GM19452 (cell line): ENCODE results near the gene HSD17B2.
A peak's percentile ranks its signal among the peaks of the same experiment; 100 is the strongest.
"Not testable (repeated sequence)": the region's sequence is repeated elsewhere in the genome, so short reads cannot be mapped to it uniquely, and the experiment has no call there.

Experiments
- ATAC-seq: cut with Tn5 transposase; IDR thresholded peaks from one replicate; pipeline ENCODE4 v1.9.1; 2021; ENCODE audit not compliant: unreplicated experiment

The HSD17B2 gene

DNA sequence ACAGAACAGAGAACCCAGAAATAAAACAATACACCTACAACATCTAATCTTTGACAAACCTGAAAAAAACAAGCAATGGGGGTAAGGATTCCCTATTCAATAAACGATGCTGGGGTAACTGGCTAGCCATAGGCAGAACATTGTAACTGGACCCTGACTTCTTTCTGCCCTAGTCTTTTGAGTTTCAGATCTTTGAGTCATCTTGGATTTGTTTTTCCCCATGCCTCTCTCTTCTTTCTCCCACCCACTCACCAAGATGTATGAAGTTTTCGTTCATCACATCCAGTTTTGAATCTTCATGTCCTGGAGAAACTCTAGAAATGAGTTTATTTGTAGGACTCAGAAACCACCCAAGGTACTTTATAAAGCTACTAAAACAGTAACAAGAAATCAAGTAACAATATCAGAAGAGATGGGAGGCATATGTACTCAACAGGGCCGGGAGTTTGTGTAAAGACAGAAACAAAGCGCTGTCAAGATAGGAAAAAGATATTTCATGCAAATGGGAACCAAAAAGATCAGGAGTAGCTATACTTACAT is 39.0 kb downstream of the HSD17B2 start:
- ATAC-seq = no peak

- no peak for ATAC-seq
Measured at GRCh38 chr16:82078125-82078524, 43.1 kb downstream of the HSD17B2 start.

DNA sequence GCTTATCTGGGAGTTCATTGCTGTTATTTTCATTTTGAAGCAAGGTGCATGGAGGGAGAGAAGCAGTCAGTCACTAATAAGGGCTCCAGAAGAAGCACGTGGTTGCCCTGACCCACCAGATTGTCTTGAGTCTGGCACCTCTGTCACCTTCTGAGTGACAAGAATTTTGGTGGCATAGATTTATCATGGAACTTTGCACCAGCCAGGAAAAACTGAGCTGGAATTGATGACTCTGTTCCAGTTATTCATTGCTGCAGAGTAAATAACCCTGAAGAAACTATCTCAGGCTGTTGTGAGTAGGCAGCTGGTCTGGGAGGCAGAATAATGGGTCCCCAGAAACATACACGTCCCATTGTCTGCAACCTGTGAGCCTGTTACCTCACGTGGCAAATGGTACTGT is 44.8 kb downstream of the HSD17B2 start:
- no peak for ATAC-seq

GRCh38 chr16:82081264-82081663 is 46.2 kb downstream of the HSD17B2 start:
- ATAC-seq = no peak

DNA sequence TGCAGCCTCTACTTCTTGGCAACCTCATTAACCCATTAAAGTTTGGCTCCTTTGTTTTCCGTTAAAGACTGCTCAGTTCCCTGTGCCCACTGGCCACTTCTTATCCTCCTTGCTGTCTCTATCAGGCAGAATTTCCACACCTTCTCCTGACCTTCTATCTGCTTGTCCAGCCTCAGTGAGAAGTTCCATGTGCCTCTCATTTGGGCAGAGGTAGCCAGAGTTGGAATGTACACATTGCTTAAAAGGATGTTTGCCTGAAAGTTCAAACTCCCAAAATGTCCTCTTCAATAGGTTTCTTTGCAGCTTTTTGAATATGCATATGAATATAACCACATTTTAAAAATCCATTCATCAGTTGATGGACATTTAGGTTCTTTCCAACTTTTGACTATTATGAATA is 47.0 kb downstream of the HSD17B2 start:
- ATAC-seq = no peak

DNA sequence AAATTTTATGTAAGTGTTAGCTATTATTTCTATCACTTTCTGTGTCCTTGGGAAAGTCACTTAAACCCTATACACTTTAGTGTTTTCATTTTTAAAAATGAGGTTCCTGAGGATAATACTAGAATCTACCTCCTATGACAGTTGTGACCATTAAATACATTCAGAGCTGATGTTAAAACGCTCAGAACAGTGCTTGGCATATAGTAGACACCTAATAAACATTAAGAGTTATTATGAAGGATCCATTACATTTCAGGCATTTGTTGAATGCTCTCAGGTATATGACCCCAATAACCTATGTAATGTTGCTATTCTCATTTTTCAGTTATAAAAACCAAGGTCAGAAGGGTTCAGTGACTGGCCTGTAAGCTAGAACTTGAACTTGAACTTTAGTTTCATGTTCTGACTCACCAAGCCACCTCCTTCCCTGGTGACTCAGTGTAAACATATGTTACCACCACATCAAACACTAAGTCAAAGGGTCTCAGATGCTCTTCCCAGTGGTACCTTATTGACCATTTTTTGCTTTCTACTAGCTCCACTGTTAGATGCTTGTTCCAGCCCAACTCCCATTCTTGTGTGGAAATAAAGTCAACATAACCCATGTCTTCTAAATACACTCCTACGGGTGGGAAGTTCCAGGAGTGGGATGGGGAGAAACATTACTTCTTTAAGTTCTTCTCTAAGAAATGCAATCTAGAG is 47.6 kb downstream of the HSD17B2 start:
- peak; percentile 83 for ATAC-seq

DNA sequence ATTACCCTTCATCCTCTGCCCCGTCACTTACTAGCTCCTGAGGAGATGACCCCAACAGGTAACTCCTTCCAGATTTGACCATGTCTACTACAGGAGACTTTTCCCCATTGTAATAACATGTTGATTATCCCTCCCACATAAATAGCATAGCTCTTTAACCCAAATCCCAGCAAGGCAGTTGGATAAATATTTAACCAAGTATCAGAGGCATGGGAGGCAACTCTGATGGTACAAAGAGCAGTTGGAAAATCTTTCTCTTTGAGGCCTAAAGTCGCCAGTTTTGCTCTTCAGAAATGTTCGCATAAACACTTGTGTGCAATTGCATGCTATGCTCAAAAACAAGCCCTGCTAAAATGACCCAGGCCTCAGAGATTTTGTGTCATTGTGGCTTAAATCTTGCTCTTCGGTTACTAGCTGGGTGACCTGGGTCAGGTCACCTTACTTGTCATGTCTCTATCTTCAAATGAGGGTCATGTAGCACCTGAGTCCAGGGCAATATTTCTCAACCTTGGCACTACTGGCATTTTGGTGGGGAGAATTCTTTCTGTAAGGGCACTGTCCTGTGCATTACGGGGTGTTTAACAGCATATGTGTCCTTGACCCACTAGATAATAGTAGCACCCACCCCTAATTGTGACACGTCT is 48.8 kb downstream of the HSD17B2 start:
- no peak for ATAC-seq

DNA sequence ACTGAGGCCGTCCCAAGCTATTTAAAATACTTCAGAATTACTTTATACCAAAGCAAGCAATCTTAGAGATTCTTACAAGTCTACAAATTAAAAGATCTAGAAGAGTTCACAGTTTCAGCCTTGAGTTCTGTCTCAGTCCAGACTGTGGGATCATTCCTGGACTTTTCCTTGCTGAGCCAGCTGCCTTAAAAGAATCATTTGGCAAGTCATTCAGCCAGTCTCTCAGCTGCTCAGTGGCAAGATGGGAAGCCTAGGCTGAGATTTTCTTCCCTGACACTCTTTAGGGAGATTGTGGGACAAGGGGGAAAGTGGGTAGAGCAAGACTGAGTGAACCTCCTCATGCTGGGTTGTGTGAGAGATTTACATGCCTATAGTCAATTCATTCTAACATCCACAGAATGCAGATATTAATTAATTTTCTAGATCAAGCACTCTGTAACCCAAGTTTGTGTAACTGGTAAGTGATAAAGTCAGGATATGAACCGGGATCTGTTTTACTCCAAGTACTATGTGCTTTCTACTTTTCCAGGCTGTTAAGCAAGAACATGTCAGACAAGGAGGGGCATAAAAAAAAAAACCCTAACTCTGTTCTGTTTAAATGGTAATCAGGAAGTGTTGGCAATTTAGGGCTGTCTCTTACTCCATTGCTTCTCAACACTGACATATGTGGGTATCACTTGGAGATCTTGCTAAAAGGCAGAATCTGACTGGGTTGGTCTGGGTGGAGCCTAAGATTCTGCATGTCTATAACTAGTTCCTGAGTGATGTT is 50.1 kb downstream of the HSD17B2 start:
- no peak for ATAC-seq

DNA sequence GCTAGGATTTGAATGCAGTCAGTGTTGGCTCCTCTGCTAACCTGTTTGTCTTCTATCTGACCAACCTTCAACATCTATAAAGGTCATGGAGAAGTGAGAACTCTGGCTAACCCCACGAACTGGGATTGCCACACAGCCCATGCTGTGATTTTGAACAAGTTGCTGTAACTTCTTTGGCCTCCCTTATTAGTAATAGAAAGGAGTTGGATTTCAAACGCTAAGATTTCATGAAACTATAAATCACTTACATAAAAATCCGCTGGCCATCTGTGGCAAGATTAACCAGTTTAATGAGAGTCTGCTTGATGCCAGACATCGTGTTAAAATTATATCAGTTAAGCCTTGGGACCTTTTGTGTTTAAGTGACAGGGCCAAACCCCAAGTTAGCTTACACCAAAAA is 53.4 kb downstream of the HSD17B2 start:
- ATAC-seq = no peak

DNA sequence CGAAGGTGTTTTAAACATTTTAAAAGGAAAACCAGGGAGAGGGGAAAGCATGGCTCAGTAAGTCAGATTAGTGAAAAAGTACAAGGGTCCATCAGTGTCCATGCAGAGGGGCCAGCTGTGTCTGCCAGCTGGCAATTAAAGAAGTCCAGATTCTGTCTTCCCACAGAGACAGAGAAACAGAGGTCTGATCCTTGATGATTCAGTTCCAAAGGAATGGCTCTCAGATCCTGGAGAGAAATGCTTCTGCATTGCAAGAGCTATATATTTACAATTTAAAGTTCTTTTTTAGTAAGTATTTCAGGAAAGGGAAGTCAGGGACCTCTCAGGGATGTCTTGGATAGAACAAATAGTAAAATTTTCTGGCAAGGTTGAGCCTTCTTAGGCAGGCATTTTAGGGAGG is 56.2 kb downstream of the HSD17B2 start:
- no peak for ATAC-seq

DNA sequence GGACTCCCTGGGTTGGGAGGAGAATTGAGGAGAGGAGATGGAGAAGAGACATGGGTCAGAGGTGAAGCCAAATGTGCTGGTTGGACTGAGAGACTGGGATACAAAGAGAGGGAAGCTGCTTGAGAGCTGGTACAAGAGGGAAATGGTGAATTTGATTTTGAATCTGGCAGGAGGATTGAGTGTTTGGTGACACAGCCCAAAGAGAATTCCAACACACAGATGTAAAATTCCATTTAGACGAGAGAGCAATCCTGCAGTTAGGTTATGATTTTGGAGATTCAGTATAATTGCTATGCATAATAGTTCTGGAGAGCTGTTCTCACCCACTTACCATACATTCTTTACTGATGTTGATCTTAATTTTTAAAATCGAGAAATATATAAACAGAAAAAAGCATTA is 57.7 kb downstream of the HSD17B2 start:
- ATAC-seq = no peak

DNA sequence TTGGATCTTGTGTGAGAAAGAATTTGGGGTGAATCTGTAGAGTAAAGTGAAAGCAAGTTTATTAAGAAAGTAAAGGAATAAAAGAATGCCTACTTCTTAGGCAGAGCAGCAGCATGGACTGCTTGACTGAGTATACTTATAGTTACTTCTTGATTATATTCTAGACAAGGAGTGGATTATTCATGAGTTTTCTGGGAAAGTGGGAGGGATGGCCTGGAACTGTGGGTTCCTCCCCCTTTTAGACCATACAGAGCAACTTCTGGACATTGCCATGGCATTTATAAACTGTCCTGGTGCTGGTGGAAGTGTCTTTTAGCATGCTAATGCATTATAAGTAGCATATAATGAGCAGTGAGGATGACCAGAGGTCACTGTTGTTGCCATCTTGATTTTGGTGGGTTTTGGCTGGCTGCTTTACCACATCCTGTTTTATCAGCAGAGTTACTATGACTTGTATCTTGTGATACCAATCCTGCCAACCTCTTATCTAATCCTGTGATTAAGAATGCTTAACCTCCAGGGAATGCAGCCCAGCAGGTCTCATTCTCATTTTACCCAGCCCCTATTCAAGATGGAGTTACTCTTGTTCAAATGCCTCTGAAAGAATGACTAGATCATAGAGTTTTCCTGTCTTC is 58.7 kb downstream of the HSD17B2 start:
- ATAC-seq = no peak

DNA sequence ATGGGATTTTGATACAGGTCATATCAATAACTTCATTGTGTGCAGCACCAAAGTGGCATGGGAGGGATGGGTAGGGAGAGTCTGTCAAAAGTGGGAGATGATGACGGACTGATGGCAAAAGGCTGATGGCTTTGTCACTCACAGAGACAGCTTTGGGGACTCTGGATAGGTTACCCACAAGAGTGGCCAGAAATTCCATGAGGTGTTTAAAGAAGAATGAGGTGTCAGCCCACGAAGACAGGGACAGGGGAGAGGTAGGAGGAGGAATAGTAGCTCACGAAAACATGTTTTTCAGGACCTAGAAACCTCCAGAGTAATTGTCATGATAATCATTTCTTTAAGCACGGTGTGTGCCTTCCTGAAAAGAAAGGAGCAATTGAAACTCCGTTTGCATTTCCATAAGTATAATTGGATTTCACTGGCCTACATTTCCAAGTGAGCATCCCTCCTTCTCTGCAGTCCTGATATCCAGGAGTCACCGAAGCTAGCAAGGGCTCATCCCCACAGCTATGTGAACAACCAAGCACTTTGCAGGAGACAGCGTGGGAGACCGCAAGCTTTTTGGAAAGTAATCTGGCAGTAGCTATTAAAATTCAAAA is 60.0 kb downstream of the HSD17B2 start:
- no peak for ATAC-seq

DNA sequence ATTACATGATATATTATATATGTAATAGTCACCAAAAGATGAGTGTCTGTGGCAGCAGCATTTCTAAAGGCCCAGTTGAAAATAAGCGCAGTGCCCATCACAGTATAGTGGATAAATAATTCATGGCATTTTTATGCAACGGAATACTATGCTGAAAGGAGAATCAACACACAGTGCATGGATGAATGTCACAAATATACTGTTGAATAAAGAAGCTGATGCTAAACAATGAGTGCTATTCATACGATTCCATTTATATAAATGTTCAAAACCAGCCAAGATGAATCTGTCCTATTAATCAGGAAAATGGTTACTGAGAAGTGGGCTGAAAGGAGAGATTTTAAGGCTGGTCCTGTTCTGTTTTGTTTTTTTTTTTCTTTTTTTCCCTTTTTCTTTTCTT is 61.6 kb downstream of the HSD17B2 start:
- no peak for ATAC-seq

- no peak for ATAC-seq
Measured at GRCh38 chr16:82105107-82105506, 70.1 kb downstream of the HSD17B2 start.

GRCh38 chr16:82108100-82108499 is 73.0 kb downstream of the HSD17B2 start:
- ATAC-seq = no peak

DNA sequence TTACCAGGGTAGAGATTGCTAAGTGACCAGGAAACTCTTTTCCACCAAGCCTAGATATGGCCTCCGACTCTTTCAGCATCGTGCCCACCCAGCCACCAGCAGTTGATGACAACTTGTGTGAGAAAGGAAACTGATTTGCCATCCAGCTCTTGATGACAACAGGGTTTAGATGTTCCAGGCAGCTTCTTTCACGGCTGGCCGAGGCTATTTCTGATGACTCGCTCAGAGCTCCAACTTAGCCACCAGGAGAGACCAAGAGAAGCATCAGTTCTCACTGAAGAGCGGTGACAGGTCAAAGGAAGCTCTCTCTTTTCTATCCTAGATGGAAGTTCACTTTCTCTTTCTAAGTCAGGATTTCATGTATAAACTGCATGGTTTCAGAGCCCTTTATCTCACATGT is 73.7 kb downstream of the HSD17B2 start:
- ATAC-seq = no peak

- not testable (repeated sequence) for ATAC-seq
Measured at GRCh38 chr16:82109266-82109665, 74.2 kb downstream of the HSD17B2 start.

- ATAC-seq = no peak
Measured at GRCh38 chr16:82111944-82112343, 76.9 kb downstream of the HSD17B2 start.

GRCh38 chr16:82113741-82114140 is 78.7 kb downstream of the HSD17B2 start:
- no peak for ATAC-seq

DNA sequence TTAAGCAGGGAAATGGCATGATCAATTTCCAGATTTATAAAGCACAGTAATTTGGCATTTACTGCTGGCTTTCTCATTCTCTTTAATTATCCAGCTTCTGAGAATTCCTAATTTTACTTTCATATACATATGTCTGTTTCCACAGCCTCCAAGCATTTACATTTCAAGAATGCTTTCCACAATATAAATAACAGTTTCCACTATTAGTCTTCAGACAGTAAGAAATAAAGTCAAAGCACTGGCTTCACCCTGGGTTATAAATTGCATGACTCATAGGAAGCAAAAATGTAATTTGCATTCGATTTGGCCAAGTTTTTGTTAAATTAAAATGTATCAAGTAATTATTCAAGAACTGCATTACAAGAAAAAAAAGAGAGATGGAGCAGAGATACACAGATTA is 81.5 kb downstream of the HSD17B2 start:
- no peak for ATAC-seq
